ENCODE data around the gene TCAP.

Gene TCAP

DNA sequence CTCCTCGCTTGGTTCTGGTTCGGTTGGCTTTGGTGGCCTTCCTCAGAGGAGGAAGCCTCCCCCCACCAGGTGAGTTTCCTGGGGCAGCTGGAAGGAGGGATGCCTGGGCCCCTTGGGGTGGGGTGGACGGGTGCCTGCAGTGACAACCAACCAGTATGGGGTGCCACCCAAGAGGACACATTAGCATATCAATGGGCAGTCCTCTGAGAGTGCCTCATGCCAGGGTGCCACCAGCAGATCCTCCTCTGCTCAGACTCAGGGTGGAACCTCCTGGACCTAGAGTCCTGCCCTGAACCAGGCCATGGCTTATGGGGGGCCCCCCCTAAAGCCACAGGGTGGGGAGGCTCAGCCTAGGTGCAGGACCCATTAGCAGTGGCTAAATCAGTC, 35.7 kb upstream of the TCAP start:
- DNase-seq: no peak

DNA sequence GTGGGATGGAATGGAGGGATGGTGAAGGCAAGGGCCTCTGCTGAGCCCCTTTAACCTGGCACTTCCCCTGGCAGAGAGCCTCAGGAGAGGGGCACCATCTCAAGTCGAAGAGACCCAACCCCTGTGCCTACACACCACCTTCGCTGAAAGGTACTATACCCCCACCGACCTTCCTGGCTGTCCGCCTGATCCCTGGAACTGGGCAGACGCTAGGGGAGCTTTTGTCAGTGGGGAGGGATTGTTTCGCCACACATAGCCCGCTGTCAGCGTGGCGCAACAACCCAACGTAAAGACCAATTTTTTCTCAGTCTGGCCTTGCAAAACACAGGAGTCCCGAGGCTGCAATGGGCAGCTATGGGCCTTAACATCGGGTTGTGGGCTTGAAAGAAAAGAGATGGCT, 35.3 kb upstream of the TCAP start:
- no peak for DNase-seq

DNA sequence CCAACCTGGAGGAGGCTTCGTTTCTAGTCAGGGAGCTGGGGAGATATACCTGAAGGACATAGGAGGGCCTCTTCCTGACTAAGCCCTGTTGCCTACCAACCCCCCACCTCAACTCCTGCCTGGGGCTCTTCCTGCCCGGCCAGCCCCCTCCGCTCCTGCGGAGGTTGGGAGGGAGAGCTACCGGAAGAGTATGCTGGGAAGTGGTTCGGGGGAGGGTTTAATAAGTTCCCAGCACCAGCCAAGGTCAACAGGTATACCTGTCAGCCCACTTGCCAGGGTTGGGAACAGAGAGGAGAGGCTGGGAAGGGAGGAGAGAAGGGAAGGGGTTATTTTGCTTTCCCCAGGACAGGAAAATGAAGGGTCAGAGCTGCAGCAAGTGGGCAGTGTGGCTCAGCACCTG, 33.7 kb upstream of the TCAP start:
- DNase-seq: no peak

DNA sequence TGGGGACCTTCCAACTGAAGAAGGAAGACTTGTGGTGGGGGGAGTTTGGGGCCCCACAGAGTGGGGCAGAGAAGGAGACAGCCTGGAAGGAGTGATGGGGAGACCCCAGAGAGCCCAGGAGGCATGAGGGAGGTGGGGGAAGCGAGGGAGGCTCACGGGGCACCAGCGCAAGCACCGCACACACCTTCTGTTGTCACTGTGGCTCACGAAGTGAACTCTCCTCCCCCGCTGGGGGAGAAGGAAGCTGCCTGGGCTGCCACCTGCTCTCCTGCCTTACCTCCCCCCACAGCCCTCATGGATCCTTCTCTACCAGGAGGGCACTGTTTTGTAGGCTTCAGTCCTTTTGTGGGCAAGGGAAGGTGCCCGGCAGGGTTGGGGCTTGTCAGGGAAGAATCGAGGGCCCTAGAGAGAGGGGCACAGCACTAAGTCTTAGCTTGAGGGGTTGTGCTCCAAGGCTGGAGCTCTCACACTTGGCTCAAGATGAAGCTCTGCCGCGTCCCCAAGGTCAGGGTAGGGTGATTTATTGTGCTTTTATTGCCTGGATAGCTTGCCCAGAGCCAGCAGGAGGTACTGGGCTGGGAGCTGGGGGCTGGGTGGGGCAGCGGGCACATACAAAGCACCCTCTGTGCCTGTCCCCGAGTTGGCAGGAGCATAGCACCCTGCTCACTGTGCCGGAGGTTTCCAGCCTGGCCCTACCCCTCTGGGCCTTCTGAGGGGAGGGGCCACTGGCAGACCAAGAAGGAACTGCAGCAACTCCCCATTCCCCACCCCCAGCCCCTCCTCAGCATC, 32.8 kb upstream of the TCAP start:
- DNase-seq: no peak

DNA sequence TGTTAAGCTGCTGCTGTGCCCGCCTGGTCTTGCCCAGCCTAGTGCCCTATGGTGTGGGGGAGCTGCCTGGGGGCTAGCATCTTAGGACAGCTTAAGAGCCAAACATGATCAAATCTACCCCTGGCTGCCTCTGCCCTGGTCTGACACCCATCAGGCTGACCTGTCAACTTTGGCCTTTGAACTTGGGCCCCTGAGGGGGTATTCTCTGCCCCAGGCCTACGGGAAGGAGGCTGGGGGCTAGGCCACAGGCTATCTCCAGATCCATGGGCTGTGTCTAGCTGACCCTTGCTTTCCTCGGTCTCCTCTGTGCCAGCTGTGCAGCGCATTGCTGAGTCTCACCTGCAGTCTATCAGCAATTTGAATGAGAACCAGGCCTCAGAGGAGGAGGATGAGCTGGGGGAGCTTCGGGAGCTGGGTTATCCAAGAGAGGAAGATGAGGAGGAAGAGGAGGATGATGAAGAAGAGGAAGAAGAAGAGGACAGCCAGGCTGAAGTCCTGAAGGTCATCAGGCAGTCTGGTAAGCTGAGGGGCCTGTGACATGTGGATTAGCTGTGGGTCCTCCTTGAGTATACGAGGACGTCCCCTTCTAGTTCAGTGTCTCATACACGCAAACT, 31.5 kb upstream of the TCAP start:
- no peak for DNase-seq

DNA sequence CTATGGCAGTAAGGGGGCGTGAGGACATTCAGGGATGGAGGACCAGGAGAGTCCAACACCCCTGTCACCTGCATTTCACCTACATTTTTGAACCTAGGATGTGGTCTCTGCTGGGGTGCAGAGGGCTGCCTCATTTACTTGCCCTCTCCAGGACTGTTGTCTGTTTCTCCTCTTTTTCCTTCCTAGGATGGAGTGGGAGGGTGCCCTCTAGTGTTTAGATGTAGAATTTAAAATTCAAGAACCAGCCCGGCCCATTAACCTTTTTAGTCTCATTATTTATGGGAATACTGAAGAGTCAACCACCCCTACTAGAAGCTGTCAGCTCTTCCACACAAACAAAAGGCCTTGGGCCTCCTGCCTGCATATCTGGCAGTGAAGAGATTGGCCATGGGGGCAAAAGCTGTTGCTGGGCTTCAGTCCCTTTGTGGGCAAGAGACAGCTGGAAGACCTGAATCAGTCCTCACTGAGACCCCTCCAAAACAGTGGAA, 30.7 kb upstream of the TCAP start:
- DNase-seq: no peak

DNA sequence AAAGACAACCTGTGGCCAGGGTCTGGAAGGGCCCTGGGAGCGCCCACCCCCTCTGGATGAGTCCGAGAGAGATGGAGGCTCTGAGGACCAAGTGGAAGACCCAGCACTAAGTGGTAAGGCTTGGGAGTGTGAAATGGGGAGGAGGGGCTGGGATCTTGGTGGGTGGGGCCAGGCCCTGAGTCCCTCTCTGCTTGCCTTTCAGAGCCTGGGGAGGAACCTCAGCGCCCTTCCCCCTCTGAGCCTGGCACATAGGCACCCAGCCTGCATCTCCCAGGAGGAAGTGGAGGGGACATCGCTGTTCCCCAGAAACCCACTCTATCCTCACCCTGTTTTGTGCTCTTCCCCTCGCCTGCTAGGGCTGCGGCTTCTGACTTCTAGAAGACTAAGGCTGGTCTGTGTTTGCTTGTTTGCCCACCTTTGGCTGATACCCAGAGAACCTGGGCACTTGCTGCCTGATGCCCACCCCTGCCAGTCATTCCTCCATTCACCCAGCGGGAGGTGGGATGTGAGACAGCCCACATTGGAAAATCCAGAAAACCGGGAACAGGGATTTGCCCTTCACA, 29.5 kb upstream of the TCAP start:
- no peak for DNase-seq

DNA sequence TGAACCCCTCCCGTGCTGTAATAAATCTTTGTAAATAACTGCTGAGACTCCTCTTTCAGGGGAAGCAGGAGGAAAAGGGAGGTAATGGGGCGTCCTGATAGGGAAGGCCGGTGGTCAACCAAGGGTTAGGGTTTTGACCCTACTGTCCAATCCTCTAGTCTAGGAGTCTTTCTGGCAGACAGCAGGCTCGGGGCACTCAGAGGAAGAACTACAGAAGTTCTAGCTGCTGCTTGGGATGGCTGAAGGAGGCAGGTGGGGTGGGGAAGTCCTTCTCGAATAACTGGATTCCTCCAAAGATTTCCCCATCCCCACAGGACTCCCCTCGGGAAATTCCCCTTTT, 28.6 kb upstream of the TCAP start:
- no peak for DNase-seq

DNA sequence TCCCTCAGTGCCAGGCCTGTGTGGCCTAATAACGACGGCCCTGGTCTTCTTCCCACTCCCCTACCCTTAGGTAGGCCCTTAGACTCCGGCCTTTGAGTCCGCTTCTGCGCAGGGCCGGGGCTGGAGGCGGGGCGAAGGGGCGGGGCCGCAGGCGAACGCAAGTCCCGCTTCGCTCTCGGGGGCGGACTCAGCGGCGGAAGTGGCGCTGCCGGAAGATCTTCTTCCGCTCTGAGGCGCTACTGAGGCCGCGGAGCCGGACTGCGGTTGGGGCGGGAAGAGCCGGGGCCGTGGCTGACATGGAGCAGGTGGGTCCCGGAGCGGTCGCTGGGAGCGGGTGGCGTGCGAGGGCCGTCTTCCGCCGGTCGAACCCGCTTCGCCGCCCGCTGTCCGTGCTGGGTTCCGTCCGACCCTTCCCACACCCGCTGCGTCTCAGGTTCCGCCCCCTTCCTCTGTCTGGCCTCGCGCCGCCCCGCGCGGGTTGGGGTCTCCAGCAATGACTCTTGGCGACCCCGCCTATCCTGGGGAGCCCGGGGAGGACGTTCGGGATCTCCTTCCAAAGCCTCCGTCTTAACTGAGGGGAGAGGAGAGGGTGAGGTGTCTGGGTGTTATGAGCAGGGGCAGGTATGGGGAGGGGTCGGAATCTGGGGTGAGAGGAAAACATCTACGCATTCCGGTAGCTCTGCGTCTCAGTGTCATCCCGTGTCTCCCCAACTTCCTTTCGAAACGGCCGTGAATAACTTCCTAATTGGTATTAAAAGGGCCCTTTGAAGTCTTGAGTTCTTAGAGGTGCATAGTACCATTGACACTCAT, 28.0 kb upstream of the TCAP start, which contains the start of gene STARD3:
Gene STARD3, plus strand, starts transcription at position 218 of the 810 bp plus-strand sequence. CDS start 16,388 bp downstream, outside the sequence.
- peak; percentile 72 to 91 (median 80) for DNase-seq

DNA sequence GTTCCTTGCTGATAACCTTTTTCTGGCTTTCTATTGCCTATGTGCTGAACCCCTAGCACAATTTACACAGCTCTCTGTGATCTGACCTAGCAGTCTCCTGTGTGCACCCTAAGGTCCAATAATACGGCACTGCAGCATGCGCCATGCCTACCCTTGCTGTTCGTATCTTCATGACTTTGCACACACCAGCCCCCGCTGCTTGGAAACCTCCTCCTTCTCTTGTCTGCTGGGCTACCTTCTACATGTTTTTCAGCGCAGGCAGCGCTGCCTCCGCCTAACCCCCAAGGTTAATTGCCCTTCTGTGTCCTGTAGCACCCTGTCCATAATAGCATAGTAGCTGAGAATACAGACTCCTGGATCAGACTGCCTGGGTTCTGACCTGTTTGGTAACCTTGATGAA, 26.8 kb upstream of the TCAP start:
- DNase-seq: no peak

DNA sequence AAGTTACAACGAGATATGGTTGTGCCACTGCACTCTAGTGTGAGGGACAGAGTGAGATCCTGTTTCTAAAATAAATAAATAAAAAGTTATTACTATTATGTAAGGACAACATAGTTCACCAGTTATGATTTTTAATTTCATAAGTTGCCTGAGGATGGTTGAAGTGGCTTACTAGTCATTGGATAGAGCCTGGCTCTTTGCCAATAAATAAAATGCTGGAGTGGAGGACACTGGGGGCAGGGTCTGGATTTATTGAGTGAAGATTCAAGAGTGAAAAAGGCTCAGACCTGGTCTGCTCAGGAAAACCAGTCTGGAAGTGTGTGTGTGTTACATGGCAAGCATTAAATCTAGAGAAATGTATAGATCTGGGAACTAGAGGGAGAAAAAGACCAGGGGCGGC, 26.1 kb upstream of the TCAP start:
- DNase-seq: no peak

DNA sequence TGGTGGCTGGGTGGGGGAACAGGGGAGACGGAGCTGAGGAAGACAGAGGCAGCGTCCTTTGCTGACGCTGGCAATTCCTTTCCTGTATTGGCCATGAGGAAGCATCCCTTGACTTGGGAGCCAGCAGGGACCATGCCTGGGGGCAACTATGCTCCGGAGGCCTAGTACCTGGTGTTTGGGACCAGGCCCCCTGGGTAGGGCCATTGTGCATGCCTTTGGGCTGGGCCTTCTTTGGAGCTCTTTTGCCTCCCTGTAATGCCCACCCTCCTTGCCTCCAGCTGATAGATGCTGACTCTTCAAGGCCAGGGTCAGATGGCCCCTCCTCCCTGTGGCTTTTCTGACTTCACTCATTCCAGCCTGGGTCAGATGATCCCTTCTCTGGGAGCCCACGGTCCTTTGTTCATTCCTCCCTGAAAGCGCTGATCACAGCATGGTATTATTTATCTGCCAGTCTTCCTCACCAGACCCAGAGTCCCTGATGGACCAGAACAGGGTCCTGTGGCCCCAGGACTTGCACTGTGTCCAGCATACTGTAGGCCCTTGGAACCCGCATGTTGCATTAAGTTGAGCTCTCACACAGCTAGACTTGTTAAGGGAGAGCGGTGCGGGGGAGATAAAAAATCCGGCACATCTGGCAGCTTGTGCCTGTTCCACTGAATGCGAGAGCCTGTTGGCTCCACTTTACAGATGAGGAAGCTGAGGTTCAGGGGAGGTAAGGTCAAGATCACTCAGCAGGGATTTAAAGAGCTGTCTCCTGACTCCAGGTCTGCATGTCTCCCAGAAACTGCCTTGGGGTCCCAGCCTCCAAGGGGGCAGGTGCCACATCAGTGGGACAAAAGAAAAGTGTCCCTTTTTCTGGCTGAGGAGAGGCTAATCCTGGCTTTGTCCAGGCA, 25.3 kb upstream of the TCAP start:
- DNase-seq: no peak

DNA sequence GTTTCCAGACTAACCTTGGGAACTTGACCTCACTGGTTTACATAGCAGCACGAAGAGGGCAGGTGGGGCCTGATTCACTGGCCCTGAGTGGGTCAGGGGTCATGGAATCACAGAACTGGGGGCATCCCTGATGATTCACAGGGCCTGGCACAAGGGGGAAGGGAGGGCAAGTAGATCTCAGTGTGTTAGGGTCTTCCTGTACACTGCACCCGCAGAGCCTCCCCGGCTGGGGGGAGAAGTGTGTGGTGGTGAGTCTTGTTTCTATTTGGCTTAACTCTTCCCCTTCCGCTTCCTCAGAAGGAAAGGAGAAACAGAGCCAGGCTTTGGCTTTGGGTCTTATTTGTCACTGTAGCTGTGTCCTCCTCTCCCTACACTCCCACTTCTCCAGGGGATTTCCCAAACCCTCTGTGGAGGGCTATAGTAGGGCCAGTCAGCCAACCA, 24.5 kb upstream of the TCAP start:
- no peak for DNase-seq

DNA sequence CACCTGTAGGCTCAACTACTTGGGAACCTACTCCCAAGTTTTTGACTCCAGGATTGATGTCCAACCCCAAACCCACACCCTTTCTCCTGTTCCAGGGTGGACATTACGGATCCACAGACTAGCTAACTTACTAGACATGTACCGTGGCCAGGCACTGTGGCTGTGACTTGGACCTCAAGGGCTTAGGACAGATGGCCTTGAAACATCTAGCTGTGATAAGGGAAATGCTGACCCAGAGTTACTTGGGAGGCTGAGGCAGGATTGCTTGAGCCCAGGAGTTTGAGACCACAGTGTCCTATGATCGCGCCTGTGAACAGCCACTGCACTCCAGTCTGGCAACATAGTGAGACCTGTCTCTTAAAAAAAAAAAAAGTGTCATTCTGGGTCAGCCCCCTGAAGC, 24.1 kb upstream of the TCAP start:
- DNase-seq: no peak

DNA sequence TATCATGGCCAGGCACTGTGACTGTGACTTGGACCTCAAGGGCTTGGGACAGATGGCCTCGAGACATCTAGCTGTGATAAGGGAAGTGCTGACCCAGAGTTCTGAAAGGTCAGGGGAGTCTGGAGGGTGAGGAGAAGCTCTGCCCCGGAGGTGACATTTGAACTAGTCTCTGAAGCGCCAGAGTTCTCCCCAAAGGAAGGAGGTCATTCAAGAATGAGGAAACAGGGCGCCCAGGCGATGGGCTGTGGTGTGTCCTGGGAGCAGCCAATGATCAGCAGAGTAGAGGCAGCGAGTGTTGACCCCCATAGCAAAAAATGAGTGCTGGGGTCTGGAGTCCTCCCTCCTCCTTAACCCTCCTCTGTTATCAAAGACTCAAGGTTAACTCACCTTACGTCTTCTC, 23.3 kb upstream of the TCAP start:
- no peak for DNase-seq

DNA sequence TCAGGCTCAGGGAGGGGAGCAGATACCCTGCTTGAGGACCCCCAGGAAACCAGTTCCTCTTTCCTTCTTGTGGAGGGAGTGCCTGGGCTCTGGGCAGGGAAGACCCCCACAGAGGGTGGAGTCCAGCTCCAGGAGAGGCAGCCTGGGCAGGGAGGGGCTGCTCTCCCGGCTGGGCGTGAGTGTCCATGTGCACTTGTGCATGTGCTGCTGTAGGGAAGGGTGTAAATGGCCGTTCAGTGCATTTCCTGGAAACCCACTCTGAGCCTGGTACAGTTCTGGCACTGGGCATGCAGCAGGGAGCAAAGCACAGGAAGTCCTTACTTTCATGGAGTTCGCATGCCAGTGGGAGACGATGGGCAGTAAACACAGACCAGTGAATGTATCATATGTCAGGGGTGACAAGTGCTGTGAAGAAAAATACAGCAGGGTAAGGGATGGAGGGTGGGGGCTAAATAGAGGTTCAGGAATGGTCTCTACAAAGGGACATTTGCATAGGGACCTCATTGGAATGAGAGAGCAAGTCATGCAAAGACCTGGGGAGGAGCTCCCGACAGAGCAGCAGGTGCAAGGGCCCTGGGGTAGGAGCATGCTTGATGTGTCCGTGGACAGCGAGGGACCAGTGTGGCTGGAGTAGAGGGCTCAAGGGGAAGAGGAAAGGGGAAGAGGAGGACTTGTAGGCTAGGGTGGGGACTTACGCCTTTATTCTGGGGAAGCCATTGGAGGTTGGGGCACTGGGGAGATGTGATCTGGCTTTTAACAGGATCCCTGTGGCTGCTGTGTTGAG, 22.7 kb upstream of the TCAP start:
- DNase-seq: no peak

DNA sequence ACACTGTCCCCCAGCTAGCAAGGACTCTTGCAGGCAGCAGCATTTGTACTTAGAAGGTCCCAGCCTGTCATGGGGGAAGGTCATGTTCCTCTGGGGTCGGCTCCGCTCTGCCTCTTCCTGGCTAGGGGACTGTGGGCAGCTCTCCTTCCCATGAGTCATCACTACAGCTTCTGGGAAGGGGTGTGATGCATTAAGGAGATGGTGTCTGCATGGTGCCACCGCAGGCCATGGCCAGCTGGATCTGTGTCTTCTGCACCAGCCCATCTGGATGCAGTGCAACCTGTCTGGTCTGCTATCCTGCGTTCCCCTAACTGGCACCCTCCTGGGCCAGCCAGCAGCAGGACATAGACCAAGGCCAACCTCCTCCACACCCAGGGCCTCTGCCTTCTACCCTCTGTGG, 21.9 kb upstream of the TCAP start:
- DNase-seq: no peak

DNA sequence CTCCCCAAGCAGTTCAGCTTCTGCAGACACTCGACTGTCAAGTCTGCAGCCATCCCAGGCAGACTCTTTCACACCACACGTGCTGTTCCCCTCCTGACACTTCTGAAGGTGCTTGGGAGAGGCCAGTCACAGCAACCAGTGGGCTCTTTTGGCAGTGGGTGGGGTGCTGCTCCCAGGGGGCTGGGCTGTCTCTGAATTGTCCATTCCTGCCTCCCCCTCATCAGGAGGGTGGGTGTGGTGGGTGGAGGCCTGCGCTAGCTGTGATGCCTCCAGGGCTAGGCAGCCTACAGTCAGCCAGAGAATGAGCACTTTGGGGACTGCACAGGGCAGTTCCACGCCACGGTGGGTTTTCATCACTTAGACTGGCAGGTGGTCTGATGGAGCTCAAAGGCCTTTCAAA, 17.9 kb upstream of the TCAP start:
- DNase-seq: no peak

DNA sequence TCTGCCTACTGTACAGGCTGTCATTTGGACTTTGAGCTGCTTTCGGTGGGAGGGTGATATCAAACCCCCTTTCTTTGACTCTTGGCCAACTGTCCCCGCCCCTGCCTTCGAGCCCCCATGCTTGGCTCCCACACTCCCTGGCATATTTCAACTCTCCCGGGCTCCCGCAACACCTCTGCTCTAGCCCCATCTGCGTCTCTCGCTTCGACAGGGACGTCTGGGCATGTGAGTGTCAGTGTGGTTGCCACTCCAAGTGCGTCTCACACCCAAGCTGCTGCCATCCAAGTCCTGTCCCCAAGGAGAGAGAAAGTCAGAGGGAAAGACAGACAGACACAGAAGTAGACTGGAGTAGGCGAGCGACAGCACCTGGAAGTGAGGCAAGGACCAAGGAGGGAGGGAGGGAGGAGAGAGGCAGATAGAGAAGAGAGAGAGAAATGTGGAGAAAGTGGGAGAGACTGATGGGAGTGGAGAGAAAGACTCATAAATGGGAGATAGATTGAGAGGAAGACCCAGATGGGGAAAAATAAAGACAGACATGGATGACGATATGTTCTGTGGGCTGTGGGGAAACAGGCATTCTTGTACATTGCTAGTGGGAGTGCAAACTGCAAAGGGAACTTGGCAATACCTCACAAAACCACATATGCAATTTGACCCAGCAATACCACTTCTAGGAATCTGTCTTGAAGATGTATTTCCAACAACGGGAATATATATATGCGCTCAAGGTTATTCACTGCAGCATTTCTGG, 16.4 kb upstream of the TCAP start:
- DNase-seq: no peak

DNA sequence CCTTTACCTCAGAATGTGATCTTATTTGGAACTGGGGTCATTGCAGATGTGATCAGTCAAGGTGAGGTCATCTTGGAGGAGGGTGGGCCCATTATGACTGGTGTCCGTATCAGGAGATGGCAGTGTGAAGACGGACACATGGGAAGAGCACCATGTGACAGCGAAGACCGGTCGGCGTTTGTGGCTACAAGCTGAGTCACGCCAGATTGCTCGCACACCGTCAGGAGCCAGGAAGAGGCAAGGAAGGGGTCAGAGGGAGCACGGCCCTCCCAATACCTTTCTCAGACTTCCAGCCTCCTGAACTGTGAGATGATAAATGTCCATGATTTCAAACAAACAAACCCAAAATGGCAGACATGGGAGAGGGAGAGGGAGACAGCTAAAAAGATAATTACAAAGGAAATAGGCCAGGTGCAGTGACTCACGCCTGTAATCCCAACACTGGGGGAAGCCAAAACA, 15.0 kb upstream of the TCAP start:
- no peak for DNase-seq

Measured in activated CD4-positive, CD25-positive, alpha-beta regulatory T cell (primary cell).